Nephron progenitor cell (in vitro differentiated cells): ENCODE data around the gene PLSCR3.

Experiments
- DNase-seq: peaks from one replicate; pipeline ENCODE4 v3.0.0; 2021
- H3K27ac Mint-ChIP-seq: 2 replicates; pipeline ENCODE4 v1.8.0; 2021; ENCODE audit warnings: mild to moderate bottlenecking, moderate library complexity, mixed read lengths
- H3K27me3 Mint-ChIP-seq: 2 replicates; pipeline ENCODE4 v1.8.0; 2021; ENCODE audit warnings: mild to moderate bottlenecking, low read depth, mixed read lengths; ENCODE audit not compliant: poor library complexity
- H3K36me3 Mint-ChIP-seq: 2 replicates; pipeline ENCODE4 v1.8.0; 2021; ENCODE audit warnings: low read depth, mixed read lengths
- H3K4me1 Mint-ChIP-seq: 2 replicates; pipeline ENCODE4 v1.8.0; 2021; ENCODE audit warnings: mixed read lengths
- H3K4me3 Mint-ChIP-seq: 2 replicates; pipeline ENCODE4 v1.8.0; 2021; ENCODE audit warnings: mild to moderate bottlenecking, moderate library complexity, mixed read lengths
- H3K9me3 Mint-ChIP-seq: 2 replicates; pipeline ENCODE4 v1.8.0; 2021; ENCODE audit warnings: mild to moderate bottlenecking, moderate library complexity, mixed read lengths
- CTCF ChIP-seq: fragments of 200-600 bp; sonication (generic); IDR thresholded peaks from 2 replicates; pipeline ENCODE4 v1.5.0; 2021; ENCODE audit warnings: antibody characterized with exemption

PLSCR3 gene

GRCh38 chr17:7403043-7403726 lies 8.9 kb upstream of the PLSCR3 start:
- Mint-ChIP-seq H3K9me3 (no peaks in the 10 kb centered on the region), H3K27ac (peak overlapping the region; percentile 83), H3K36me3 (peaks cover 15% of the 10 kb centered on the region), H3K4me3 (peak overlapping the region; percentile 83), H3K4me1 (peaks cover 47% of the 10 kb centered on the region), H3K27me3 (no peaks in the 10 kb centered on the region)
- TF ChIP-seq CTCF = no peak
- peak; percentile 75 for DNase-seq

- Mint-ChIP-seq H3K4me1 (peaks cover 34% of the 10 kb centered on the region), H3K27ac (no peak overlapping the region), H3K27me3 (peaks cover 4% of the 10 kb centered on the region), H3K36me3 (peaks cover 15% of the 10 kb centered on the region), H3K9me3 (no peaks in the 10 kb centered on the region), H3K4me3 (no peak overlapping the region)
- DNase-seq = no peak
- no peak for TF ChIP-seq CTCF
Observed at GRCh38 chr17:7398612-7399011, 4.3 kb upstream of the PLSCR3 start.

- Mint-ChIP-seq H3K27me3 (peaks cover 4% of the 10 kb centered on the region), H3K27ac (no peak overlapping the region), H3K4me3 (peak overlapping the region; percentile 9), H3K4me1 (peaks cover 35% of the 10 kb centered on the region), H3K36me3 (peaks cover 21% of the 10 kb centered on the region), H3K9me3 (no peaks in the 10 kb centered on the region)
- TF ChIP-seq CTCF = no peak
- DNase-seq = no peak
Observed at GRCh38 chr17:7396147-7396546, 1.8 kb upstream of the PLSCR3 start.

GRCh38 chr17:7393613-7394451 lies 493 bp downstream of the PLSCR3 start:
- TF ChIP-seq CTCF = no peak
- DNase-seq = peak; percentile 67
- Mint-ChIP-seq H3K9me3 (no peaks in the 10 kb centered on the region), H3K27ac (no peak overlapping the region), H3K4me3 (peak overlapping the region; percentile 90), H3K36me3 (peaks cover 24% of the 10 kb centered on the region), H3K27me3 (peaks cover 4% of the 10 kb centered on the region), H3K4me1 (peaks cover 46% of the 10 kb centered on the region)

GRCh38 chr17:7392696-7393612 lies 1.4 kb downstream of the PLSCR3 start:
- no peak overlapping the region for H3K27ac Mint-ChIP-seq
- DNase-seq = no peak

More at GRCh38 chr17:7392696-7393612, 1.4 kb downstream of the PLSCR3 start:
- H3K4me1 Mint-ChIP-seq = peaks cover 46% of the 10 kb centered on the region
- H3K36me3 Mint-ChIP-seq = peaks cover 24% of the 10 kb centered on the region
- H3K4me3 Mint-ChIP-seq = peak overlapping the region; percentile 74
- H3K27me3 Mint-ChIP-seq = peaks cover 4% of the 10 kb centered on the region
- no peak for TF ChIP-seq CTCF
- no peaks in the 10 kb centered on the region for H3K9me3 Mint-ChIP-seq
